ENCODE results near the gene HCFC2. TPM values are rescaled to one million over a fixed set of nuclear protein-coding genes. Genes with fewer than 3 reads are reported as not detected.

HCFC2 gene
- total and polyA plus RNA-seq, 8 donors = 4.2 to 10.7 (median 8.7) TPM

- 55 to 73% methylated on average over 2 of the region's 2 CpGs for WGBS, 2 donors
- FAIRE-seq (no peak), ATAC-seq (no peak), DNase-seq (no peak)
- H3K4me1 ChIP-seq = peaks cover 8 to 13% (median 11%) of the 10 kb centered on the region in 3 donors
- H3K4me3 ChIP-seq = no peak overlapping the region
- no peak overlapping the region for H3K27ac ChIP-seq
- intact Hi-C loops (cut with DNase I) = no loop called here
- TF ChIP-seq CTCF (IDR thresholded peaks at IDR 0.05) = no peak
- no peaks in the 10 kb centered on the region for H3K27me3 ChIP-seq
- H3K9me3 ChIP-seq = no peaks in the 10 kb centered on the region
- no peaks in the 10 kb centered on the region for H3K36me3 ChIP-seq
Measured at GRCh38 chr12:104060791-104061190, 3.5 kb upstream of the HCFC2 start.

GRCh38 chr12:104063712-104064030 lies 660 bp upstream of the HCFC2 start:
- no peak for TF ChIP-seq CTCF (IDR thresholded peaks at IDR 0.05)
- intact Hi-C loops (cut with DNase I) = no loop called here
- peak overlapping the region; percentile 79 to 97 (median 90) for H3K4me3 ChIP-seq
- peaks cover 0 to 10% (median 9%) of the 10 kb centered on the region in 3 donors for H3K4me1 ChIP-seq
- no peak for FAIRE-seq
- no peaks in the 10 kb centered on the region for H3K27me3 ChIP-seq
- H3K36me3 ChIP-seq = no peaks in the 10 kb centered on the region
- ATAC-seq = peak; percentile 11 to 45 (median 30)
- 0 to 1% methylated on average over 7 of the region's 7 CpGs for WGBS, 2 donors
- no peak for DNase-seq
- peak overlapping the region; percentile 73 to 86 (median 77) for H3K27ac ChIP-seq
- no peaks in the 10 kb centered on the region for H3K9me3 ChIP-seq

GRCh38 chr12:104064842-104065427 lies 604 bp downstream of the HCFC2 start:
- Histone ChIP-seq H3K27me3 (no peaks in the 10 kb centered on the region), H3K9me3 (no peaks in the 10 kb centered on the region), H3K27ac (peak overlapping the region; percentile 73 to 86 (median 77)), H3K36me3 (no peaks in the 10 kb centered on the region), H3K4me3 (peak overlapping the region; percentile 79 to 97 (median 90)), H3K4me1 (peaks cover 0 to 10% (median 9%) of the 10 kb centered on the region in 3 donors)
- 0 to 1% methylated on average over 31 to 41 of the region's 41 CpGs for WGBS, 2 donors
- FAIRE-seq = no peak
- no peak for TF ChIP-seq CTCF (IDR thresholded peaks at IDR 0.05)
- intact Hi-C loops (cut with DNase I) = no loop called here
- DNase-seq = peak; percentile 9 to 67 (median 36)
- peak; percentile 11 to 44 (median 31) for ATAC-seq

GRCh38 chr12:104072099-104072498 lies 7.8 kb downstream of the HCFC2 start:
- ATAC-seq (no peak), DNase-seq (no peak), FAIRE-seq (no peak)
- Histone ChIP-seq H3K4me1 (peaks cover 0 to 3% (median 0%) of the 10 kb centered on the region in 3 donors), H3K27ac (no peak overlapping the region), H3K9me3 (no peaks in the 10 kb centered on the region), H3K36me3 (peaks cover 0 to 8% (median 0%) of the 10 kb centered on the region in 3 donors), H3K27me3 (no peaks in the 10 kb centered on the region), H3K4me3 (no peak overlapping the region)
- intact Hi-C loops (cut with DNase I) = no loop called here
- 95 to 100% methylated on average over 2 of the region's 2 CpGs for WGBS, 2 donors
- TF ChIP-seq CTCF (IDR thresholded peaks at IDR 0.05) = no peak

GRCh38 chr12:104073699-104074098 lies 9.4 kb downstream of the HCFC2 start:
- peaks cover 0 to 8% (median 0%) of the 10 kb centered on the region in 3 donors for H3K36me3 ChIP-seq
- ATAC-seq = no peak
- H3K27ac ChIP-seq = no peak overlapping the region
- no peak for FAIRE-seq
- peaks cover 0 to 3% (median 0%) of the 10 kb centered on the region in 3 donors for H3K4me1 ChIP-seq
- H3K27me3 ChIP-seq = no peaks in the 10 kb centered on the region
- intact Hi-C loops (cut with DNase I) = no loop called here
- no peak for TF ChIP-seq CTCF (IDR thresholded peaks at IDR 0.05)
- DNase-seq = no peak
- H3K9me3 ChIP-seq = no peaks in the 10 kb centered on the region
- no peak overlapping the region for H3K4me3 ChIP-seq
- 95 to 100% methylated on average over 1 of the region's 1 CpG for WGBS, 2 donors

All from pancreas (tissue), 10 donors.